Measurements from ENCODE around the gene TMTC1.

Gene TMTC1

GRCh38 chr12:29611906-29612305, 171.8 kb downstream of the TMTC1 start:
- no peak for DNase-seq

- DNase-seq, result peak in 1 of 2 donors; percentile 7
Measured at GRCh38 chr12:29610473-29611170, 173.1 kb downstream of the TMTC1 start.

DNA sequence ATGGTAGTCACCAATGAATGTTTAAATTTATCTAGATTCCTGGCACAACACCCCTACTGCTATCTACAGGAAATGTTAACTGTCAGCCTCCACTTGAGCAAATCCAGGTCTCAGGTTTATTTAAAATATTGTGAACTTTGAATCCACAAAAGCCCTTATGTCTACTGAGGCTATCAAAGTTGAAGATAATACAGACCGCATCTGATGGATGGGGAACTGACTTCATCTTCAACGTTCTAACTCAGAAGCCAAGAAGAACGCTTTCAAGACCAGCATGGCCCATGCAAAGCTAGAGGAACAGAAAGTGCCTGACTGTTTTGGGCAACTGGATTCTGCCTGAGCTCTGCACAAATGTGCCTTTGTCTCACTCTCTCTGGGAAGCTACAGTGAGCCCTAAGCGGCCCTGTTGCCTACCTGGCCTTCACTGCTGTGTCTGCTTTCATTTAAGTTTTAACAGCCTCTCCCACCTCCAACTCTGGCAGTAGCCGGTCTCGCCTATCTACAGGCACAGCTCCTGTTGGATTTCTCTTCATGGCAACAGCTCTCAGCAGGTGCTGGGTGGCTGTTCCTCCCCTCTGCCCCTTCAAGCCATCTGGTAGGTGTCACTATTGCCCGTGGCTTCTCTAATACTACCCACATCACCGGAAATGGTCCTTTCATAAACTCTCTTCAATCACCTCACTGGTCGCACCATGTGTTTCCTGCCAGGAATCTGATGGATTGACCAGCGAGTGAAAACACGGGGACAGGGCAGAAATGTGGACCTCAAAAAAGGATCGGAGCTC, 174.1 kb downstream of the TMTC1 start:
- no peak for DNase-seq

GRCh38 chr12:29608581-29608980, 175.2 kb downstream of the TMTC1 start:
- DNase-seq, result no peak

GRCh38 chr12:29599381-29599780, 184.4 kb downstream of the TMTC1 start:
- no peak for DNase-seq

GRCh38 chr12:29595071-29595755, 188.5 kb downstream of the TMTC1 start:
- DNase-seq, result no peak

DNA sequence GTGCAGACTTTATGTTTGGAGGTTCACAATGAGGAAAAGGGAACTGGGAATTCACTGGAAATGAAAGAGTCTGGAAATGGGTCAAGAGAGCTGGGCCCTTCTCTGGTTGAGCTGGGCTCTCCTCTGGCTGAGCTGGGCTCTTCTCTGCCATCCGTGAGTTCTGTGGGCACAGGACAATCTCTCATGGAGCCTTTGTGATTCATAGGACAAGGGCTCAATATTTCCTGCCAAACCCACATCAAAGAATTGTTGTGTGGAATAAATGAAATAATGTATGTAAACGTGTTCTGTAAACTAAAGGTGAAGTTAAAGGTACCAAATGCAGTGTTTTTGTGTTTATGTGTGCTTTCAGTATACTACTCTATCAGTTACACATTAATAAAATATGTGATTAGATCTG, 190.7 kb downstream of the TMTC1 start:
- DNase-seq, result no peak

DNA sequence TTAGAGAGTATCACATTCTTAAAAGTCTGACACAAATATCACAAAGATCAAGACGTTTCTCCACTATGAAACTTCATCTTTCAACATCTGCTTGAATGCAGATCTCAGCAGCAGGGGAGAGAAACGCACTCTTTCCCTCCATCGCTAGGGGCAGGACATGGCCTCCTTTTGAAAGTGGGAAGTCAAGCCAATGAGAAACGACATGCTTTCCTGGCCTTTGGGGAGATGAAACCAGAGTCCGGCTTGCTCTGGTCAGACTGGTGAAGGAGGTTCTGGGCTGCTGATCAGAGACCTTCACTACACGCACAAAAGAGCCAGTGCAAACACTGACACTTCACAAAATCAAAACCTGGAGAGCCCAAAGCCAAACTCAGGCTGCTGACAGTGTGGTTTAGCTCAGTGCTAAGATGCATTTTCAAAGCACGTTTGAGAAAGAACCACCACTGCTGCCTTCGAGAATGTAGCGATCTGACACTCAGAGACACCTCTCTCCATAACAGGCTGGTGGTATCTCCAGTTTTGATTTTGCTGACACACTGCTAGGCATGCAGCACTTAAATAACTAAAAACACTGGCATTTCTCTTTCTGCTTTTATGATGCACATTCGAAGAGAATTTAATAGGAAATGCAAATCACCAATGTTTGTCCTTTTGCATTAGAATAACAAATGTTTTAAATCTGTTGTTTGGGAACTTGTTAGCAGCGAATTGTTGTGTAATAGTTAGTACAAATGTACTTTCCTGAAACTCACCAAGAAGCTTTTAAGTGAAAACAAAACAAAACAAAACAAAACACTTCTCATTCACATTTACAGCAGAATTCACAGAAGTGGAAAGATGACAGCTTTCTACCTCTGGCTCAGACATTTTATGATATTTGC, 192.4 kb downstream of the TMTC1 start:
- no peak for DNase-seq

DNA sequence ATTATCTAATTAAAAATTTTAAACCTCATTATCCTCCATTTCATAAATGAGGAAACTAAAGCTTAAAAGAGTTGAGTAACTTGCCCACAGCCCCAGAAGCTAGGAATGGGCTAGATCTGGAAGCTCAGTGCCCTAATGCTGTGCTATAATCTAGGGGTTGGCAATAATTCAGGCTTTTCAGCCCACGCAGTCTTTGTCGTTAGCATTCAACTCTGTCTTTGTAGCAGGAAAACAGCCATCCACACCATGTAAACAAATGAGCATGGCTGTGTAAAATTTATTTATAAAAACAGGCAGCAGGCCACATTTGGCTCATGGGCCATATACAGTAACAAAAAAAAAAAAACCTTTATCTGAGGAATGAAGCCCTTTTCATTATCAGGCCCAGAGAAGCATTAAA, 193.9 kb downstream of the TMTC1 start:
- no peak for DNase-seq

DNA sequence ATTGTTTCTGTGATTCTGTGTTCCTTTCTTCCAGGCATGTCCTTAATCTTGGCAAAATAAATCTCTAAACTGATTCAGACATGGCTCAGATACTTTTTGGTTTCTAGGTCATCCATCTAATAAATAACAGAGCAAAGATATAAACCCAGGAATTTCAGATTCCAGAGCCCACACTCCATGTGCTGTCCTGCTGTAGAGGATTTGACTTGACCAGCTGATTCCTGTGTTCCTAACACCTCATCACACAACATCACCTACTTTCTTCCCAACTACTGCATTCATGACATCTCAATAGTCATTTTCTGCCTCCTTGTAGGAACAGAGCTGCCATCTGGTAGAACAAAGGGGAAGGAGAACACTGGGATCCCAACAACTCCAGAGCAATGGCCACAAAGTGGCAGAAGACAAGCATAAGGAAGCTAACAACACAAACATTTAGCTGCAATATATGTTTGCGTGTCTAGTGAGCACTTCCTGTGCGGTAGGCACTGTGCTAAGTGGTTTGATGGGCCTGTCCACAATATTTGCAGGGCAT, 194.4 kb downstream of the TMTC1 start:
- no peak for DNase-seq

- no peak for DNase-seq
Measured at GRCh38 chr12:29582677-29583272, 201.0 kb downstream of the TMTC1 start.

GRCh38 chr12:29582146-29582545, 201.6 kb downstream of the TMTC1 start:
- DNase-seq, result no peak

DNA sequence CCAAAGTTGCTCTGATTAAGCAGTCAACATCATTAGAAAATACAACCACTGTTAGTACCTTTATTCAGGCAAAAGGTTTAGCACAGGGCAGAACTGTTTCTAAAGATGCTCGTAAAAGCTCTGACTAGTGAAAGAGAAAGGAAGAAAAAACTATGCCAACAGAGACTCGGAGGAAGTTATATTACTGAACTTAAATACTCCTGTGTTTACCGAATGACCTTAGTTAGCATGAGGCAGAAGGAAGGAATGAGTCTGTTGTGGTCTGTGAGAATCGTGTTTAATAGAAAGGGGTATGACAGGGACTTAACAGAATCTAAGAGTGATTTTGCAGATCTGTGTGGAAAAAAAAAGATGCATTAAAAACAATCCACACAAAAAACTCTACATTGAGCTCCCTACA, 202.1 kb downstream of the TMTC1 start:
- no peak for DNase-seq

- DNase-seq, result no peak
Measured at GRCh38 chr12:29580971-29581370, 202.8 kb downstream of the TMTC1 start.

- DNase-seq, result no peak
Measured at GRCh38 chr12:29578731-29579130, 205.0 kb downstream of the TMTC1 start.

GRCh38 chr12:29578070-29578469, 205.7 kb downstream of the TMTC1 start:
- DNase-seq, result no peak

DNA sequence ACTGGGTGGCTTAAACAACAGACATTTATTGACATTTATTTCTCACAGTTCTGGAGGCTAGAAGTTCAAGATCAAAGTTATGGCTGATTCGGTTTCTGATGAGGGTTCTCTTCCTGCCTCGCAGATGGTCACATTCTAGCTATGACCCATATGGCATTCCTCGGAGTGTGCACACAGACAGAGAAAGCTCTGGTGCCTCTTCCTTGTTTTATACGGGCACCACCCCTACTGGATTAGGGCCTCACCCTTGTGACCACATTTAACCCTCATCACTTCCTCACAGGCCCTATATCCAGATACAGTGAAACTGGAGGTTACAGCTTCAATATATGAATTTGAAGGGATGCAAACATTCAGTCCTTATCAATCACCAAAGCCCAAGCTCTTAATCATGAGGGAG, 209.2 kb downstream of the TMTC1 start:
- DNase-seq, result no peak

- DNase-seq, result no peak
Measured at GRCh38 chr12:29572938-29573337, 210.8 kb downstream of the TMTC1 start.

- DNase-seq, result no peak
Measured at GRCh38 chr12:29572464-29572863, 211.3 kb downstream of the TMTC1 start.

DNA sequence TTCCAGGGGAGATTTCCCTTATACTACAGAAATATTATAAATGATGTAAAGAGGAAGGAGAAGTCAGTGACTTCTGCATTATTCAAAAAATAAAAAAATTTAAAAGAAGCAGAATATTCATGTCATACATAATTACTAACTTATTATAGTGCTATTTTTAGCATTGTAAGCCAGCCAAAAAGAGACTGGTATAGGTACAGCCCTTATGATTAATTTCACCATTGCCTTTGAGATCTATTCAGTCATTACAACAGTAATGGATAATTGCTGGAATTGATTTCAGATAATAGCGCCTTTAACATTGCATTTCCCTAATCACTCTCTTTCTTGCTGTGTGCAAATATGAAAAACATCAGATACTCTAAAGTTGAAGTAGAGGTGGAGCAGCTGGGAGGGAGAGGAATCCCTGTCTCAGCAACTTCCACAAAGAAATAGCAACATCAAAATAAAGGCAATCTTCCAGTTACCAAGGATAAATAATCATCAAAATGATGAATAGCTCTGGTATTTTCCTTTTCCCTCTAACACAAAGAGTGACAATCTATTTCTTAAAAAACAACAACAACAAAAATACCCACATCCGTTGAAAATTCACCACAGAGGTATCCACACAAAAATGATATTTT, 214.5 kb downstream of the TMTC1 start:
- DNase-seq, result no peak

- DNase-seq, result no peak
Measured at GRCh38 chr12:29566441-29566840, 217.3 kb downstream of the TMTC1 start.

DNA sequence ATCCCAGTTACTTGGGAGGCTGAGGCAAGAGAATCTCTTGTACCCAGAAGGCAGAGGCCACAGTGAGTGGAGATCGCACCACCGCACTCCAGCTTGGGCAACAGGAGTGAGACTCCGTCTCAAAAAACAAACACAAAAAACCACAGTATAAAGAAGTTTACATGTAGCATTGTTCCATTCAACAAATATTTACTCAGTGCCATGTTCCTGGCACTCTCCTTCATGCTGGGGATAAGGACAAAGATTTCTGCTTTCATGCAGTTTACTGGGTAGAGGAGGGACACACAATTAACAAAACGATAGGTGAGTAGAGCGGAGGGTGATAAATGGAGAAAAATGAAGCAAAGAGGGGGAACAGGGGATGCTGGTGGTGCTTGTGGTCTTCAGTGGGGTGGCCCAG, 218.0 kb downstream of the TMTC1 start:
- DNase-seq, result no peak

Data from hippocampal formation (tissue), 2 donors.